Left lung (tissue), 14 donors: ENCODE measurements around the gene COG6. TPM values are rescaled to one million over a fixed set of nuclear protein-coding genes. Genes with fewer than 3 reads are reported as not detected.

Experiments
- ATAC-seq: fragments of 200-7000 bp; cut with Tn5 transposase; one replicate; pipeline ENCODE4 v1.9.1; 2020; ENCODE audit warnings: moderate library complexity
- DNase-seq, 4 donors: peaks; one replicate each; pipeline ENCODE4 v3.0.0-alpha.2; 2013 to 2020
- H3K27ac ChIP-seq, 2 donors: fragments of 200-600 bp; sonication (generic) in 1 of 2; one replicate each; pipeline versions ENCODE4 v1.5.0 to v1.8.0; 2020 to 2021
- H3K27me3 ChIP-seq, 2 donors: fragments of 200-600 bp; sonication (generic) in 1 of 2; one replicate each; pipeline versions ENCODE4 v1.5.0 to v1.8.0; 2020 to 2021
- H3K36me3 ChIP-seq, 2 donors: fragments of 200-600 bp; sonication (generic) in 1 of 2; one replicate each; pipeline versions ENCODE4 v1.5.0 to v1.8.0; 2020 to 2021
- H3K4me1 ChIP-seq, 2 donors: fragments of 200-600 bp; one replicate each; pipeline ENCODE4 v1.8.0; 2021
- H3K4me3 ChIP-seq, 2 donors: fragments of 200-600 bp; sonication (generic) in 1 of 2; one replicate each; pipeline versions ENCODE4 v1.5.0 to v1.8.0; 2020 to 2021; ENCODE audit warnings: mild to moderate bottlenecking in 1 of 2
- H3K9me3 ChIP-seq, 2 donors: fragments of 200-600 bp; sonication (generic) in 1 of 2; one replicate each; pipeline versions ENCODE4 v1.5.0 to v1.8.0; 2020 to 2021
- CTCF ChIP-seq, 2 donors: fragments of 200-600 bp; sonication (generic) in 1 of 2; IDR thresholded peaks; one replicate each; pipeline versions ENCODE4 v1.5.0 to v1.8.0; 2021; ENCODE audit warnings: antibody characterized with exemption in 2 of 2
- intact Hi-C, 2 donors: fragments of 100-400 bp; cut with DNase I; formaldehyde crosslinking; loops; one replicate each; pipeline versions ENCODE4 v1.11.2 to v1.14.2; 2022
- long read RNA-seq, 12 donors: library from polyadenylated mRNA in 2 of 12; unstranded in 2 of 12; transcript quantifications; one replicate each; pipeline ENCODE4 v2.0.0 and lab custom pipeline, GENCODE V29; 2019 to 2026
- polyA plus RNA-seq, 6 donors: library from polyadenylated mRNA; unstranded; fragments of 120-200 nt; gene quantifications; one replicate each; pipeline ENCODE4 v1.2.1, GENCODE V29; 2013; ENCODE audit not compliant: insufficient read length in 6 of 6
- total RNA-seq, 2 donors: library from RNA; stranded (reverse); fragmentation: NEBNext Ultra II Directional; extraction: Animal tissue kit (Norgen Biotek cat#: 25700); gene quantifications; one replicate each; pipeline ENCODE4 v1.2.1, GENCODE V29; 2021
- donor health status: DM: no; HTN: yes; CAD: no.
- donor health status: DM: no; HTN: no; CAD: no.

The COG6 gene
- total RNA-seq = 10 to 100 TPM; 33.8 to 40.2 TPM
- polyA plus RNA-seq = 10 to 100 TPM; 30.6 to 38.8 (median 36.3) TPM
- long read RNA-seq, donor 1, partial matches to known transcripts = 7 of 8 reads
- long read RNA-seq, donor 1, other reads (novel, unspliced or antisense) = 0 of 8 reads
- long read RNA-seq, donor 2, partial matches to known transcripts = 0 of 3 reads
- long read RNA-seq, donor 2, other reads (novel, unspliced or antisense) = 0 of 3 reads
- long read RNA-seq, donor 3, transcript COG6-204 (19 exons, 3,563 nt) = major isoform, 6 of 6 reads
- long read RNA-seq, donor 3, partial matches to known transcripts = 0 of 6 reads
- long read RNA-seq, donor 3, other reads (novel, unspliced or antisense) = 0 of 6 reads
- long read RNA-seq, donor 4, partial matches to known transcripts = 1 of 1 reads
- long read RNA-seq, donor 4, other reads (novel, unspliced or antisense) = 0 of 1 reads
- long read RNA-seq, donor 5, partial matches to known transcripts = 0 of 2 reads
- long read RNA-seq, donor 5, other reads (novel, unspliced or antisense) = 0 of 2 reads
- long read RNA-seq, donor 6, transcript COG6-204 (19 exons, 3,563 nt) = major isoform, 5 of 5 reads
- long read RNA-seq, donor 6, partial matches to known transcripts = 0 of 5 reads
- long read RNA-seq, donor 6, other reads (novel, unspliced or antisense) = 0 of 5 reads
- long read RNA-seq, donor 7, partial matches to known transcripts = 0 of 4 reads
- long read RNA-seq, donor 7, other reads (novel, unspliced or antisense) = 0 of 4 reads
- long read RNA-seq, donor 8, transcript COG6-204 (19 exons, 3,563 nt) = major isoform, 10 of 10 reads
- long read RNA-seq, donor 8, partial matches to known transcripts = 0 of 10 reads
- long read RNA-seq, donor 8, other reads (novel, unspliced or antisense) = 0 of 10 reads
- long read RNA-seq, donor 9 = 0 reads
- long read RNA-seq, donor 10, partial matches to known transcripts = 1 of 1 reads
- long read RNA-seq, donor 10, other reads (novel, unspliced or antisense) = 0 of 1 reads
- long read RNA-seq, donor 11, partial matches to known transcripts = 0 of 3 reads
- long read RNA-seq, donor 11, other reads (novel, unspliced or antisense) = 0 of 3 reads
- long read RNA-seq, donor 12, transcript COG6-204 (19 exons, 3,563 nt) = major isoform, 5 of 5 reads
- long read RNA-seq, donor 12, partial matches to known transcripts = 0 of 5 reads
- long read RNA-seq, donor 12, other reads (novel, unspliced or antisense) = 0 of 5 reads

GRCh38 chr13:39655569-39656324, at the start of gene COG6:
Gene COG6 (plus strand): TSS chr13:39655662. CDS start chr13:39655727, 65 bp downstream.
- intact Hi-C loops = no loop called here
- Histone ChIP-seq H3K9me3 (no peaks in the 10 kb centered on the region), H3K4me1 (peaks cover 0 to 20% of the 10 kb centered on the region in 2 donors), H3K36me3 (peaks cover 0 to 9% of the 10 kb centered on the region in 2 donors), H3K27me3 (no peaks in the 10 kb centered on the region), H3K27ac (peak within 1 kb of the TSS; percentile 54 to 65), H3K4me3 (peak within 1 kb of the TSS; percentile 76 to 92)
- peak; percentile 89 to 97 (median 93) for DNase-seq
- TF ChIP-seq CTCF (IDR thresholded peaks at IDR 0.05) = no peak
- ATAC-seq = peak; percentile 96

GRCh38 chr13:39605677-39606320, 49.7 kb upstream of the COG6 start:
- Histone ChIP-seq H3K4me1 (peaks cover 5 to 20% of the 10 kb centered on the region in 2 donors), H3K27me3 (peaks cover 0 to 32% of the 10 kb centered on the region in 2 donors), H3K9me3 (no peaks in the 10 kb centered on the region), H3K27ac (no peak overlapping the region), H3K4me3 (no peak overlapping the region), H3K36me3 (no peaks in the 10 kb centered on the region)
- no peak for TF ChIP-seq CTCF (IDR thresholded peaks at IDR 0.05)
- DNase-seq (no peak), ATAC-seq (no peak)
- intact Hi-C loops = loop anchor here in 1 of 2 donors (10.0 kb wide), 2 partner anchors 331 to 461 kb away; no protein-coding TSS in a partner anchor

- H3K4me1 ChIP-seq = no peaks in the 10 kb centered on the region
- H3K36me3 ChIP-seq = no peaks in the 10 kb centered on the region
- intact Hi-C loops = loop anchor here in 1 of 2 donors (10.0 kb wide), 2 partner anchors 333 to 463 kb away; no protein-coding TSS in a partner anchor
- no peak overlapping the region for H3K4me3 ChIP-seq
- H3K27me3 ChIP-seq = peaks cover 0 to 12% of the 10 kb centered on the region in 2 donors
- no peaks in the 10 kb centered on the region for H3K9me3 ChIP-seq
- DNase-seq = no peak
- no peak for ATAC-seq
- no peak for TF ChIP-seq CTCF (IDR thresholded peaks at IDR 0.05)
- no peak overlapping the region for H3K27ac ChIP-seq
Measured at GRCh38 chr13:39607876-39608275, 47.6 kb upstream of the COG6 start.

- H3K27me3 ChIP-seq = no peaks in the 10 kb centered on the region
- peak in 3 of 4 donors; percentile 52 to 77 (median 61) for DNase-seq
- ATAC-seq = peak; percentile 82
- H3K4me3 ChIP-seq = no peak overlapping the region
- H3K36me3 ChIP-seq = no peaks in the 10 kb centered on the region
- no peaks in the 10 kb centered on the region for H3K9me3 ChIP-seq
- no peak overlapping the region for H3K27ac ChIP-seq
- intact Hi-C loops = loop anchor here in 1 of 2 donors (10.0 kb wide), 2 partner anchors 197 to 557 kb away; no protein-coding TSS in a partner anchor
- peak; percentile 73 to 86 for TF ChIP-seq CTCF (IDR thresholded peaks at IDR 0.05)
- H3K4me1 ChIP-seq = peaks cover 0 to 5% of the 10 kb centered on the region in 2 donors
Measured at GRCh38 chr13:39612023-39612637, 43.3 kb upstream of the COG6 start.
